ENCODE data around the gene UGT2B28. TPM values are rescaled to one million over a fixed set of nuclear protein-coding genes. Genes with fewer than 3 reads are reported as not detected.
"Not testable (repeated sequence)": the region's sequence is repeated elsewhere in the genome, so short reads cannot be mapped to it uniquely, and the experiment has no call there.

Gene UGT2B28
- total RNA-seq (ENCODE audit: unreplicated experiment): not detected
- long read RNA-seq: 0 reads

DNA sequence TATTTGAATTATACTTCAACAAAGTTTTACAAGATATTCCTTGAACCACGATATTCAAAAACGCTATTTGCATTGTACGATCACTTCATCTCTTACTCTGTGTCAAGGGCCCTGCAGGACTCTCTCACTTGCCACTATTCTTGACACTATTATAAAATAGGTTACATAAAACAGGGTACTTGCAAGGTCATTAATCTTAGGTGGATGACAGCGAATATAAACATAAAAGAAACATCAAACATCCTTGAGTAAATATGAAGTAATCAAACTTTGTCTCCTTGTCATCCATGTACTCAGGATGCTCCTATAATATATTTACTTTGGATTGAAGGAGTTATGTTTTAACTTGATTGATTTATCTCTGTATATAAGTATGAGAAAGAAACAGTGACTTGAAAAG lies at the start of gene UGT2B28:
TSS of gene UGT2B28 (plus strand) at position 395 of the 400 bp plus-strand sequence. CDS start 26 bp downstream, outside the sequence.
- not testable (repeated sequence) for H3K27ac Mint-ChIP-seq (ENCODE audit: unreplicated experiment); DNase-seq (ENCODE audit: low spot score); H3K27me3 Mint-ChIP-seq (ENCODE audit: unreplicated experiment); H3K36me3 Mint-ChIP-seq (ENCODE audit: low read depth, unreplicated experiment); H3K4me1 Mint-ChIP-seq (ENCODE audit: unreplicated experiment); H3K4me3 Mint-ChIP-seq (ENCODE audit: unreplicated experiment); H3K9me3 Mint-ChIP-seq (ENCODE audit: unreplicated experiment)

DNA sequence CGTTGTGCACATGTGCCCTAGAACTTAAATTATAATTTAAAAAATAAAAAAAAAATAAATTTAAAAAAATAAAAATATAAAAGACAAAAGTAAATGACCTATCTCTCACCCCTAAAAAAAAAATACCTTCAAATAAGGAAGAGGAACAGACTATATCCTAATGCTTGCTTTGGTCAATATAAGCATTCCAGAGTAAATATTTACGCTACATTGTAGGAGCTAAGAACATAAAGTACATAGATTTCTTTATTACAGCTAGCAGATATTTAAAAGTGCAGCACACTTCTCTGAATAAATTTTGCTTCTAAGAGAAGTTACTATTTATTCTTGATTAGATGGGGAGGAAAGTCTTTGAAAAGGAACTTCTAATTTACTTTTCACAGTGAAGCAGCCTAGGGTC lies 41.2 kb upstream of the UGT2B28 start:
- Mint-ChIP-seq H3K9me3 (ENCODE audit: unreplicated experiment) (no peaks in the 10 kb centered on the region), H3K27ac (ENCODE audit: unreplicated experiment) (peak overlapping the region; percentile 74), H3K27me3 (ENCODE audit: unreplicated experiment) (no peaks in the 10 kb centered on the region), H3K36me3 (ENCODE audit: low read depth, unreplicated experiment) (peaks cover 6% of the 10 kb centered on the region), H3K4me3 (ENCODE audit: unreplicated experiment) (no peak overlapping the region), H3K4me1 (ENCODE audit: unreplicated experiment) (peaks cover 17% of the 10 kb centered on the region)
- TF ChIP-seq, protein P1, sequence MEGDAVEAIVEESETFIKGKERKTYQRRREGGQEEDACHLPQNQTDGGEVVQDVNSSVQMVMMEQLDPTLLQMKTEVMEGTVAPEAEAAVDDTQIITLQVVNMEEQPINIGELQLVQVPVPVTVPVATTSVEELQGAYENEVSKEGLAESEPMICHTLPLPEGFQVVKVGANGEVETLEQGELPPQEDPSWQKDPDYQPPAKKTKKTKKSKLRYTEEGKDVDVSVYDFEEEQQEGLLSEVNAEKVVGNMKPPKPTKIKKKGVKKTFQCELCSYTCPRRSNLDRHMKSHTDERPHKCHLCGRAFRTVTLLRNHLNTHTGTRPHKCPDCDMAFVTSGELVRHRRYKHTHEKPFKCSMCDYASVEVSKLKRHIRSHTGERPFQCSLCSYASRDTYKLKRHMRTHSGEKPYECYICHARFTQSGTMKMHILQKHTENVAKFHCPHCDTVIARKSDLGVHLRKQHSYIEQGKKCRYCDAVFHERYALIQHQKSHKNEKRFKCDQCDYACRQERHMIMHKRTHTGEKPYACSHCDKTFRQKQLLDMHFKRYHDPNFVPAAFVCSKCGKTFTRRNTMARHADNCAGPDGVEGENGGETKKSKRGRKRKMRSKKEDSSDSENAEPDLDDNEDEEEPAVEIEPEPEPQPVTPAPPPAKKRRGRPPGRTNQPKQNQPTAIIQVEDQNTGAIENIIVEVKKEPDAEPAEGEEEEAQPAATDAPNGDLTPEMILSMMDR (IDR thresholded peaks at IDR 0.05; ENCODE audit: unreplicated experiment): no peak
- no peak for DNase-seq (ENCODE audit: low spot score)

- no peak overlapping the region for H3K4me3 Mint-ChIP-seq (ENCODE audit: unreplicated experiment)
- peaks cover 17% of the 10 kb centered on the region for H3K4me1 Mint-ChIP-seq (ENCODE audit: unreplicated experiment)
- H3K27ac Mint-ChIP-seq (ENCODE audit: unreplicated experiment): peak overlapping the region; percentile 74
- peaks cover 6% of the 10 kb centered on the region for H3K36me3 Mint-ChIP-seq (ENCODE audit: low read depth, unreplicated experiment)
- no peak for DNase-seq (ENCODE audit: low spot score)
- H3K9me3 Mint-ChIP-seq (ENCODE audit: unreplicated experiment): no peaks in the 10 kb centered on the region
- H3K27me3 Mint-ChIP-seq (ENCODE audit: unreplicated experiment): no peaks in the 10 kb centered on the region
- TF ChIP-seq, protein P1 (IDR thresholded peaks at IDR 0.05; ENCODE audit: unreplicated experiment): no peak
These were observed 40.6 kb upstream of the UGT2B28 start for GRCh38 chr4:69239557-69240168.

DNA sequence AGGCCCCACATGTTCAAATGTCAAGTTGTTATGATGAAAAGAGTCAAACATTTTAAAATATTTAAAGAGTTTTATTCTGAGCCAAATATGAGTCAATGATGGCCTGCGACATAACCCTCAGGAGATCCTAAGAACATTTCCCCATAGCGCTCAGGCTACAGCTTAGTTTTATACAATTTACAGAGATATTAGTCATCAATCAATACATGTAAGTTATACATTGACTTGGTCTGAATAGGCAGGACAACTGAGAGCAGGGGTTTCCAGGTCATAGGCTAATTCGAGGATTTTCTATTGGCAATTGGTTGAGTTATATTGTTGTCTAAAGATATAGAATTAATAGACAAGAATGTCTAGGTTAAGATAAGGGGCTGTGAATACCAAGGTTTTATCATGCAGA lies 39.5 kb upstream of the UGT2B28 start:
- H3K4me1 Mint-ChIP-seq (ENCODE audit: unreplicated experiment): peaks cover 17% of the 10 kb centered on the region
- H3K27me3 Mint-ChIP-seq (ENCODE audit: unreplicated experiment); H3K4me3 Mint-ChIP-seq (ENCODE audit: unreplicated experiment); H3K27ac Mint-ChIP-seq (ENCODE audit: unreplicated experiment); H3K9me3 Mint-ChIP-seq (ENCODE audit: unreplicated experiment); DNase-seq (ENCODE audit: low spot score); H3K36me3 Mint-ChIP-seq (ENCODE audit: low read depth, unreplicated experiment): not testable (repeated sequence)

DNA sequence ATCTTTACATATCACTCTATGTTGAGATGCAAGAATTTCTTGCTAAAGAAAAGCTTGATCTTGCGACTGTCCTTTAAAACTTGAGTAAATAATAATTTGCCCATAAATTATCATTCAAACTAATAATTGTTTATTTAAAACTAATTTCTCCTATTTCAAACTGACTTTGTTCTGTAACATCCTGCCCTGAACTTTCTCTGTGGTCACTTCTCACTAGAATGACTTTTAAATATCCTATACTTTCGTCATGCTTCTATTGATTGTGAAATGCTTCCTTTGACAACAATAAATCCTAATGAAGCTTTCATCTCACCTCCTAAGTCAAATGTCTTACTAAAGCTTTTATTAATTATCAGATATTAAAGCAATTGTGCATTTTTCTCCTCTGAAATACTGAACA lies 38.5 kb upstream of the UGT2B28 start:
- DNase-seq (ENCODE audit: low spot score); H3K36me3 Mint-ChIP-seq (ENCODE audit: low read depth, unreplicated experiment); H3K27me3 Mint-ChIP-seq (ENCODE audit: unreplicated experiment); H3K9me3 Mint-ChIP-seq (ENCODE audit: unreplicated experiment); H3K4me3 Mint-ChIP-seq (ENCODE audit: unreplicated experiment): not testable (repeated sequence)
- Mint-ChIP-seq H3K27ac (ENCODE audit: unreplicated experiment) (peak overlapping the region; percentile 40), H3K4me1 (ENCODE audit: unreplicated experiment) (peaks cover 17% of the 10 kb centered on the region)

DNA sequence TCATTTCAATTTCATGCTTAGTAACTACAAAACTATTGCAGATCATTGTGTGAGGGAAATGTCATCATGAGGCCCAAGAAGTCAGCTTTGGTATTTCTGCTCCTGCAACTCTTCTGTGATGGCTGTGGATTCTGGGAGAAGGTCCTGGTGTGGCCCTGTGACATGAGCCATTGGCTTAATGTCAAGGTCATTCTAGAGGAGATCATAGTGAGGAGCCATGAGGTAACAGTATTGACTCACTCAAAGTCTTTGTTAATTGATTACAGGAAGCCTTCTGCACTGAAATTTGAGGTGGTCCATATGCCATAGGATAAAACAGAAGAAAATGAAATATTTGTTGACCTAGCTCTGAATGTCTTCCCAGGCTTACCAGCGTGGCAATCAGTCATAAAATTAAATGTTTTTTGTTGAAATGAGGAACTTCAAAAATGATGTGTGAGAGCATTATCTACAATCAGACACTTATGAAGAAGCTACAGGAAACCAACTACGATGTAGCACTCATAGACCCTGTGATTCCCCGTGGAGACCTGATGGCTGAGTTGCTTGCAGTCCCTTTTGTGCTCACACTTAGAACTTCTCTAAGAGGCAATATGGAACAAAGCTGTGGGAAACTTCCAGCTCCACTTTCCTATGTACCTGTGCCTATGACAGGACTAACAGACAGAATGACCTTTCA lies 37.6 kb upstream of the UGT2B28 start:
- H3K9me3 Mint-ChIP-seq (ENCODE audit: unreplicated experiment); H3K27me3 Mint-ChIP-seq (ENCODE audit: unreplicated experiment); H3K4me3 Mint-ChIP-seq (ENCODE audit: unreplicated experiment); H3K36me3 Mint-ChIP-seq (ENCODE audit: low read depth, unreplicated experiment); DNase-seq (ENCODE audit: low spot score); H3K27ac Mint-ChIP-seq (ENCODE audit: unreplicated experiment): not testable (repeated sequence)
- H3K4me1 Mint-ChIP-seq (ENCODE audit: unreplicated experiment): peaks cover 17% of the 10 kb centered on the region

- DNase-seq (ENCODE audit: low spot score); H3K4me1 Mint-ChIP-seq (ENCODE audit: unreplicated experiment); H3K36me3 Mint-ChIP-seq (ENCODE audit: low read depth, unreplicated experiment); H3K9me3 Mint-ChIP-seq (ENCODE audit: unreplicated experiment); H3K27ac Mint-ChIP-seq (ENCODE audit: unreplicated experiment); H3K27me3 Mint-ChIP-seq (ENCODE audit: unreplicated experiment); H3K4me3 Mint-ChIP-seq (ENCODE audit: unreplicated experiment): not testable (repeated sequence)
These were observed 29.4 kb upstream of the UGT2B28 start for GRCh38 chr4:69250884-69251283.

DNA sequence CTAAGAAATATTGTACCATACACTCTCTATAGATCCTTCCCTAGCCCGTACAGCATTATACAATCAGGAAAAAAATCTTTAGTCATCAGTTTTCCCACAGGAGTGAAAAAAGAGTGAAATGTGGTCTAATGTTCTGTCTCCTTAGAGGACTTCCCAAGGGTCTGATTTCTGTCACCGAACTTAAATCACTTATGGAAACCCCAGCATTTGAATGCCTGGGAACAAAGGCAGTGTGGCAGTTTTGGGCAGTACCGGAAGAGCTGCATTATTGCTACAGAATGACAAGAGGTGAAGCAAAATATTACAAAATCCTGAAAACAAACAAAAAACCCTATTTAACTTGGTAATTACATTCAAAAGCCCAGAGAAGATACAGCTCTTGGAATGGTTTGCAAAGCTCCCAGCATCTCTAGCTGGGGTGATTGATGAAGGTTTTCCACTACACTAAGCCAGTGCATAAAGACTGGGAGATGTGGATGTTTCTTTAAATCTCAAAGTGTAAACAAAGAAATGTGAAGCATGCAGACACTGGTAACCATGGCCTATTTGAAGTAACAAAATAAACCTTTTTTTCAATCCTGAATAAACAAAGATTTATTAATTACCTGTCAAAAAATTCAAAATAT lies 27.0 kb upstream of the UGT2B28 start:
- H3K36me3 Mint-ChIP-seq (ENCODE audit: low read depth, unreplicated experiment); H3K4me1 Mint-ChIP-seq (ENCODE audit: unreplicated experiment); H3K4me3 Mint-ChIP-seq (ENCODE audit: unreplicated experiment); H3K27me3 Mint-ChIP-seq (ENCODE audit: unreplicated experiment); H3K9me3 Mint-ChIP-seq (ENCODE audit: unreplicated experiment); H3K27ac Mint-ChIP-seq (ENCODE audit: unreplicated experiment); DNase-seq (ENCODE audit: low spot score): not testable (repeated sequence)

- not testable (repeated sequence) for H3K27ac Mint-ChIP-seq (ENCODE audit: unreplicated experiment); H3K4me1 Mint-ChIP-seq (ENCODE audit: unreplicated experiment)
These were observed 11.7 kb upstream of the UGT2B28 start for GRCh38 chr4:69268612-69269011.

GRCh38 chr4:69296356-69296755 lies 16.1 kb downstream of the UGT2B28 start:
- H3K4me1 Mint-ChIP-seq (ENCODE audit: unreplicated experiment); DNase-seq (ENCODE audit: low spot score); H3K36me3 Mint-ChIP-seq (ENCODE audit: low read depth, unreplicated experiment); H3K4me3 Mint-ChIP-seq (ENCODE audit: unreplicated experiment); H3K9me3 Mint-ChIP-seq (ENCODE audit: unreplicated experiment); H3K27me3 Mint-ChIP-seq (ENCODE audit: unreplicated experiment); H3K27ac Mint-ChIP-seq (ENCODE audit: unreplicated experiment): not testable (repeated sequence)

More at GRCh38 chr4:69268612-69269011, 11.7 kb upstream of the UGT2B28 start:
- H3K36me3 Mint-ChIP-seq (ENCODE audit: low read depth, unreplicated experiment); H3K27me3 Mint-ChIP-seq (ENCODE audit: unreplicated experiment); H3K9me3 Mint-ChIP-seq (ENCODE audit: unreplicated experiment); H3K4me3 Mint-ChIP-seq (ENCODE audit: unreplicated experiment); DNase-seq (ENCODE audit: low spot score): not testable (repeated sequence)
